ENCODE results near the gene SLC7A8. TPM values are rescaled to one million over a fixed set of nuclear protein-coding genes. Genes with fewer than 3 reads are reported as not detected.

SLC7A8 gene
- total RNA-seq, 1 experiment from 2014 or later: 77.9 TPM

GRCh38 chr14:23104070-23104590 lies 79.3 kb downstream of the SLC7A8 start:
- peaks cover 27% of the 10 kb centered on the region for H3K27me3 Mint-ChIP-seq (ENCODE audit: low read depth)
- Histone ChIP-seq H3K79me1 (ENCODE audit: insufficient read depth, low read depth, low read length, poor library complexity, severe bottlenecking) (no peaks in the 10 kb centered on the region), H2AK5ac (ENCODE audit: insufficient read length, low read length) (no peak overlapping the region), H4K20me1 (ENCODE audit: control insufficient read depth, insufficient read depth, insufficient read length) (no peaks in the 10 kb centered on the region), H3K9ac (ENCODE audit: extremely low read depth, insufficient read length, low read length) (no peak overlapping the region), H3K9me3 (ENCODE audit: control insufficient read depth, low read depth, low read length) (no peaks in the 10 kb centered on the region), H3K27ac (ENCODE audit: insufficient read length, low read depth, low read length) (no peak overlapping the region), H2BK15ac (ENCODE audit: low read depth, low read length) (no peak overlapping the region), H3T11ph (ENCODE audit: low read length) (no peak overlapping the region), H2BK20ac (ENCODE audit: low read depth, low read length, poor library complexity, severe bottlenecking) (no peak overlapping the region), H3K4me2 (ENCODE audit: insufficient read depth, insufficient read length, low read length) (no peak overlapping the region), H3K14ac (ENCODE audit: insufficient read depth, low read length) (no peak overlapping the region), H3K23me2 (ENCODE audit: insufficient read length, low read depth, low read length, poor library complexity, severe bottlenecking) (no peaks in the 10 kb centered on the region), H2AFZ (ENCODE audit: low read length) (no peak overlapping the region), H3K4ac (ENCODE audit: low read depth, low read length) (no peak overlapping the region), H4K5ac (ENCODE audit: insufficient read length, low read depth, low read length) (no peak overlapping the region), H3K23ac (ENCODE audit: insufficient read length, low read depth, low read length) (no peak overlapping the region), H3K4me1 (ENCODE audit: insufficient read depth, low read length) (no peaks in the 10 kb centered on the region; the same call in 1 of the 2 replicates), H2BK120ac (ENCODE audit: low read depth, low read length, poor library complexity, severe bottlenecking) (no peak overlapping the region), H3K27me3 (ENCODE audit: insufficient read depth, low read length) (no peaks in the 10 kb centered on the region), H2BK12ac (ENCODE audit: insufficient read length, low read depth, low read length) (no peak overlapping the region), H4K8ac (replicated peaks; ENCODE audit: insufficient read length, low read depth, low read length) (no peak overlapping the region), H3K79me2 (ENCODE audit: insufficient read depth, low read length) (no peaks in the 10 kb centered on the region), H2BK5ac (ENCODE audit: insufficient read length, low read length) (no peak overlapping the region), H3K56ac (ENCODE audit: insufficient read length, low read depth, low read length) (no peak overlapping the region), H3K18ac (ENCODE audit: insufficient read length, low read depth, low read length) (no peak overlapping the region), H4K91ac (ENCODE audit: insufficient read length, low read depth, low read length) (no peak overlapping the region)
- peak overlapping the region in 1 of 2 experiments; percentile 56; a peak in 1 of 5 replicates for H3K4me3 Mint-ChIP-seq
- no peak for DNase-seq
- no peak for TF ChIP-seq CTCF (conservative IDR thresholded peaks at IDR 0.05)
- peaks cover 45 to 57% of the 10 kb centered on the region in 2 experiments for H3K4me1 Mint-ChIP-seq
- H3K36me3 Mint-ChIP-seq (ENCODE audit: insufficient read depth in 1 of 3, low read depth in 3 of 3): peaks cover 1 to 5% (median 2%) of the 10 kb centered on the region in 3 experiments; a peak in 5 of 7 replicates
- no CpG with 5 or more reads among the region's 6 CpGs for WGBS (ENCODE audit: extremely low coverage, insufficient read length, low lambda C conversion rate)
- peak overlapping the region in 1 of 3 experiments; percentile 92; a peak in 1 of 7 replicates for H3K27ac Mint-ChIP-seq
- H3K9me3 Mint-ChIP-seq: peaks cover 6 to 7% of the 10 kb centered on the region in 2 experiments

Data from H9 (cell line).